ENCODE results near the gene CXCL12.

CXCL12 gene

DNA sequence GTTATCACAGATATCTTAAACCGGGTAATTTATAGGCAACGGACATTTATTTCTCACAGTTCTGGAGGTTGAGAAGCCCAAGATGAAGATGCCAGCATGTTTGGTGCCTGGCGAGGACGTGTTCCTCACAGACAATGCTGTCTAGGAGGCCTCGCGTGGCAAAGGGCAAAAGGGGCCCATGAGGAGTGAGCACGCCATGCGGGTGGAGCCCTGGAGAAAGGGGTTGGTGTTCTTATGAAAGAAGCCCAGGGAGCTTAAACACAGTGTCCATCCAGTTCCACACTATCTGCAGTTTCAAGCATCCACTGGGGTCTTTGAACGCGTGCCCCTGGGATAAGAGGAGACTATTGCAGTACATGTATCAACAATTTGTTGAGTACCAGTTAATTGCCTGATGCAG, 51.4 kb downstream of the CXCL12 start:
- TF ChIP-seq TCF12 (IDR thresholded peaks at IDR 0.05; ENCODE audit: low read depth), result no peak
- no peak for TF ChIP-seq CEBPB (IDR thresholded peaks at IDR 0.05)
- TF ChIP-seq, protein P1, sequence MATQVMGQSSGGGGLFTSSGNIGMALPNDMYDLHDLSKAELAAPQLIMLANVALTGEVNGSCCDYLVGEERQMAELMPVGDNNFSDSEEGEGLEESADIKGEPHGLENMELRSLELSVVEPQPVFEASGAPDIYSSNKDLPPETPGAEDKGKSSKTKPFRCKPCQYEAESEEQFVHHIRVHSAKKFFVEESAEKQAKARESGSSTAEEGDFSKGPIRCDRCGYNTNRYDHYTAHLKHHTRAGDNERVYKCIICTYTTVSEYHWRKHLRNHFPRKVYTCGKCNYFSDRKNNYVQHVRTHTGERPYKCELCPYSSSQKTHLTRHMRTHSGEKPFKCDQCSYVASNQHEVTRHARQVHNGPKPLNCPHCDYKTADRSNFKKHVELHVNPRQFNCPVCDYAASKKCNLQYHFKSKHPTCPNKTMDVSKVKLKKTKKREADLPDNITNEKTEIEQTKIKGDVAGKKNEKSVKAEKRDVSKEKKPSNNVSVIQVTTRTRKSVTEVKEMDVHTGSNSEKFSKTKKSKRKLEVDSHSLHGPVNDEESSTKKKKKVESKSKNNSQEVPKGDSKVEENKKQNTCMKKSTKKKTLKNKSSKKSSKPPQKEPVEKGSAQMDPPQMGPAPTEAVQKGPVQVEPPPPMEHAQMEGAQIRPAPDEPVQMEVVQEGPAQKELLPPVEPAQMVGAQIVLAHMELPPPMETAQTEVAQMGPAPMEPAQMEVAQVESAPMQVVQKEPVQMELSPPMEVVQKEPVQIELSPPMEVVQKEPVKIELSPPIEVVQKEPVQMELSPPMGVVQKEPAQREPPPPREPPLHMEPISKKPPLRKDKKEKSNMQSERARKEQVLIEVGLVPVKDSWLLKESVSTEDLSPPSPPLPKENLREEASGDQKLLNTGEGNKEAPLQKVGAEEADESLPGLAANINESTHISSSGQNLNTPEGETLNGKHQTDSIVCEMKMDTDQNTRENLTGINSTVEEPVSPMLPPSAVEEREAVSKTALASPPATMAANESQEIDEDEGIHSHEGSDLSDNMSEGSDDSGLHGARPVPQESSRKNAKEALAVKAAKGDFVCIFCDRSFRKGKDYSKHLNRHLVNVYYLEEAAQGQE (IDR thresholded peaks at IDR 0.05; ENCODE audit: low read depth), result no peak
- TF ChIP-seq, protein P2, sequence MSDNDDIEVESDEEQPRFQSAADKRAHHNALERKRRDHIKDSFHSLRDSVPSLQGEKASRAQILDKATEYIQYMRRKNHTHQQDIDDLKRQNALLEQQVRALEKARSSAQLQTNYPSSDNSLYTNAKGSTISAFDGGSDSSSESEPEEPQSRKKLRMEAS (IDR thresholded peaks at IDR 0.05), result no peak
- TF ChIP-seq, protein P3, sequence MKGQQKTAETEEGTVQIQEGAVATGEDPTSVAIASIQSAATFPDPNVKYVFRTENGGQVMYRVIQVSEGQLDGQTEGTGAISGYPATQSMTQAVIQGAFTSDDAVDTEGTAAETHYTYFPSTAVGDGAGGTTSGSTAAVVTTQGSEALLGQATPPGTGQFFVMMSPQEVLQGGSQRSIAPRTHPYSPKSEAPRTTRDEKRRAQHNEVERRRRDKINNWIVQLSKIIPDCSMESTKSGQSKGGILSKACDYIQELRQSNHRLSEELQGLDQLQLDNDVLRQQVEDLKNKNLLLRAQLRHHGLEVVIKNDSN (IDR thresholded peaks at IDR 0.05), result no peak
- TF ChIP-seq RAD21 (IDR thresholded peaks at IDR 0.05; ENCODE audit: low read depth), result no peak
- no peak for TF ChIP-seq CREB1 (IDR thresholded peaks at IDR 0.05; ENCODE audit: low read depth)
- no peak for TF ChIP-seq TEAD4 (IDR thresholded peaks at IDR 0.05)
- no peak for TF ChIP-seq NFIC (IDR thresholded peaks at IDR 0.05)
- no peak for TF ChIP-seq ZBTB7A (IDR thresholded peaks at IDR 0.05; ENCODE audit: low read depth)
- no peak for TF ChIP-seq YY1 (IDR thresholded peaks at IDR 0.05; ENCODE audit: low read depth)
- no peak for TF ChIP-seq FOXM1 (IDR thresholded peaks at IDR 0.05; ENCODE audit: borderline replicate concordance, low read depth)
- no peak for TF ChIP-seq EP300 (IDR thresholded peaks at IDR 0.05; ENCODE audit: borderline replicate concordance)
- no peak for TF ChIP-seq EGR1 (IDR thresholded peaks at IDR 0.05)
- TF ChIP-seq TAF1 (IDR thresholded peaks at IDR 0.05; ENCODE audit: low read depth), result no peak

DNA sequence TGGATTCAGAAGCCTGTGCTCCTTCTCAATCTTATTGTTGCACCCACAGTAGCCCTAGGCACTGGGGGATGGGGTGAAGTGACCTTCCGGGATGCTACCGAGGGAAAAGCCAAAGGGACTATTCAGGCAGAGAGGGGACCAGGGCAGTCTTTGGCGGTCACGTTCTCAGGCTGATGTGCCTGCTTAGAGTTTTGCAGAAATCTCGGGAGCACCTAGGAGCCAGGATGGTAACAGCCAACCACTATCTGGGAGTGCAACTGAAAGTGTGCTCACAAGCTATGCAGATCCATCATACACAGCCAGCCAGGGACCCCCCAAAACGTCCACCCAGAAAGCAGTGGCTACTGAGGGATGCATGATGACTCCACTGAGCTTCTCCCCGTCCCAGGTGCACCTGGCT, 52.4 kb downstream of the CXCL12 start:
- TF ChIP-seq EP300 (IDR thresholded peaks at IDR 0.05; ENCODE audit: borderline replicate concordance) (no peak), YY1 (IDR thresholded peaks at IDR 0.05; ENCODE audit: low read depth) (no peak), CREB1 (IDR thresholded peaks at IDR 0.05; ENCODE audit: low read depth) (no peak), NFIC (IDR thresholded peaks at IDR 0.05) (no peak), ZBTB7A (IDR thresholded peaks at IDR 0.05; ENCODE audit: low read depth) (no peak), TCF12 (IDR thresholded peaks at IDR 0.05; ENCODE audit: low read depth) (no peak), EGR1 (IDR thresholded peaks at IDR 0.05) (no peak), FOXM1 (IDR thresholded peaks at IDR 0.05; ENCODE audit: borderline replicate concordance, low read depth) (no peak), CEBPB (IDR thresholded peaks at IDR 0.05) (no peak), RAD21 (IDR thresholded peaks at IDR 0.05; ENCODE audit: low read depth) (no peak)
- TF ChIP-seq, protein P3 (IDR thresholded peaks at IDR 0.05), result no peak
- TF ChIP-seq, protein P1 (IDR thresholded peaks at IDR 0.05; ENCODE audit: low read depth), result no peak

DNA sequence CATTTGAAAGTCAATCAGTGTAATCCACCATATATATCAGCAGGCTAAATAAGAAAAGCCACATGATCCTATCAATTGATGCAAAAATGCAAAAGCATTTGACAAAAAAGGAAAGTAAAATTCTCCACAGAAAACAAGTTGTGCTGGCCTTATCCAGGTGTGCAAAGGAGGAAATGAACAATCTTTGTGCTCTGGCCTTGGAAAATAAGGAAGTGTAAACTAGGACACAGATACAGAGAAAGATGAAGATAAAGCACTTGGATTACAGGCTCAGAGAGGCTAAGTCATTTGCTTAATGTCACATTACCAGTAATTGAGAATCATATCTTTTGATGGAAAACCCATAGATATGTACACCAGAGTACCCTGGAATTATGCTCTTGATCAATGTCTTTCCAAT, 54.5 kb downstream of the CXCL12 start:
- TF ChIP-seq, protein P3 (IDR thresholded peaks at IDR 0.05), result no peak
- no peak for TF ChIP-seq TEAD4 (IDR thresholded peaks at IDR 0.05)
- TF ChIP-seq EGR1 (IDR thresholded peaks at IDR 0.05), result no peak
- no peak for TF ChIP-seq TCF12 (IDR thresholded peaks at IDR 0.05; ENCODE audit: low read depth)
- no peak for TF ChIP-seq CEBPB (IDR thresholded peaks at IDR 0.05)
- TF ChIP-seq, protein P1 (IDR thresholded peaks at IDR 0.05; ENCODE audit: low read depth), result no peak
- TF ChIP-seq FOXM1 (IDR thresholded peaks at IDR 0.05; ENCODE audit: borderline replicate concordance, low read depth), result no peak
- TF ChIP-seq RAD21 (IDR thresholded peaks at IDR 0.05; ENCODE audit: low read depth), result no peak
- no peak for TF ChIP-seq EP300 (IDR thresholded peaks at IDR 0.05; ENCODE audit: borderline replicate concordance)
- TF ChIP-seq, protein P2 (IDR thresholded peaks at IDR 0.05), result no peak
- no peak for TF ChIP-seq NFIC (IDR thresholded peaks at IDR 0.05)
- TF ChIP-seq ZBTB7A (IDR thresholded peaks at IDR 0.05; ENCODE audit: low read depth), result no peak
- TF ChIP-seq CREB1 (IDR thresholded peaks at IDR 0.05; ENCODE audit: low read depth), result no peak
- TF ChIP-seq YY1 (IDR thresholded peaks at IDR 0.05; ENCODE audit: low read depth), result no peak

DNA sequence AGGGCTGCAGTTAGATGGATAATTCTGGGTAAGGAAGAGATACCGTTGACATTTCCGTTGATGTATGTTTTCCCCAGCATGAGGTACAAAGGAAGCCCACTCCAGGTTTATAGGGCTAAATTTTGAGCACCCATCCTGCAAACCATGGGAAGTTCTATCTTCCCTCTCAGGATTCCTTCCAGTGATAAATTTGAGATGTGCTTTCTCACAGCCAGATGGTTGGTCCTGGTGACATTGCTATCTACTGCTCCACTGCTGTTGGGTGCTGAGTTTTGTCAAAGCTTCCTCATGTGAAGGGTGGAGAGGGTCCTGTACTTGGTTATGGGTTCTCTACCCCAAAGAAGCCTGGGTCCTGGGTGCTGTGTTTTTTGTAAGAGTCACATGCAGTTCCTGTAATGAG, 57.4 kb downstream of the CXCL12 start:
- TF ChIP-seq YY1 (IDR thresholded peaks at IDR 0.05; ENCODE audit: low read depth) (no peak), RAD21 (IDR thresholded peaks at IDR 0.05; ENCODE audit: low read depth) (no peak), TCF12 (IDR thresholded peaks at IDR 0.05; ENCODE audit: low read depth) (no peak), FOXM1 (IDR thresholded peaks at IDR 0.05; ENCODE audit: borderline replicate concordance, low read depth) (no peak), EGR1 (IDR thresholded peaks at IDR 0.05) (no peak), TEAD4 (IDR thresholded peaks at IDR 0.05) (no peak), EP300 (IDR thresholded peaks at IDR 0.05; ENCODE audit: borderline replicate concordance) (no peak), ZBTB7A (IDR thresholded peaks at IDR 0.05; ENCODE audit: low read depth) (no peak), TAF1 (IDR thresholded peaks at IDR 0.05; ENCODE audit: low read depth) (no peak), NFIC (IDR thresholded peaks at IDR 0.05) (no peak), CEBPB (IDR thresholded peaks at IDR 0.05) (no peak), CREB1 (IDR thresholded peaks at IDR 0.05; ENCODE audit: low read depth) (no peak)
- TF ChIP-seq, protein P2 (IDR thresholded peaks at IDR 0.05), result no peak
- TF ChIP-seq, protein P3 (IDR thresholded peaks at IDR 0.05), result no peak
- TF ChIP-seq, protein P1 (IDR thresholded peaks at IDR 0.05; ENCODE audit: low read depth), result no peak
